HG02571 (cell line): ENCODE measurements around the gene SMIM41.

Experiments
- ATAC-seq: cut with Tn5 transposase; IDR thresholded peaks from one replicate; pipeline ENCODE4 v1.9.1; 2021; ENCODE audit warnings: mild to moderate bottlenecking, moderate library complexity; ENCODE audit not compliant: unreplicated experiment

The SMIM41 gene

GRCh38 chr12:52144512-52145227, 65.2 kb downstream of the SMIM41 start:
- no peak for ATAC-seq

DNA sequence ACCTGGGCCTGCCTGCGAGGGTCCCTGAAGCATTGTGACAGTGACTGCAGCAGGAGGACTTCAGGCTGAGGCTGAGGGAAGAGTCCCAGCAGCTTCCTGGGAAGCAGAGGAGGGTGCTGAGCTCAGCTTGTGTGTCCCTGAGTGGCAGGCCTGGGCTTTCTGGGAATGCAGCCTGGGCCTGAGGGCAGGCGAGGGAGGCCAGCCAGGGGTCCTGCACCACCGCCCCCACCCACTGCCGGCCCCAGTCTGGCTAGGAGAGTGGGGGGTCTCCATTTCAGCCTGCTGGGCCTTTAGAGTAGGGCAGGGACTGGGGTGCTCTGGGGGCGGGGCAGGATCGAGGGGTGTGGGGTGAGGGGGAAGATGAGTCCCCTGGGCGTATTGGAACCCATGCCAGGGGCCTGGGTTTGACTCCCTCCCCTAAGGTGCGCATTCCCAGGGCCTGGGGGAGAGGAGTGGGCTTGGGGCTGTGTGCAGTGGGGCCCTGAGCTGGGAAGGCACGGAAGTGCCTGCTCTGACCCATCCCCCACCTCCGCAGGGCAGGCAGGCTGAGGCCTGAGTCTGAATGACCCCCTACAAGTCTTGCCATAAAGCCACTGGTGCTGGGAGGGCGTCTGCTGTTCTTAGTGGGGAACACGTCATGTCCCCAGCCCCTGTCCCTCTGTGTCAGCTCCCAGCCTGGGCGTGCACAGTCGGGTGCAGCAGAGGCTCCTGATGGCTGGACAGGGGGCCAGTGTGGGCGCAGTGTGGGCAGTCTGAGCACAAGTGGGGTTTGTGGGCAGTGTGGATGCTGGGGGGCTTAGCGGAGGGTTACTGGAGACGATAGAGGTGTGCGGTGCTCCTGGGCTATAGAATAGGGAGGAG, 66.0 kb downstream of the SMIM41 start:
- no peak for ATAC-seq

DNA sequence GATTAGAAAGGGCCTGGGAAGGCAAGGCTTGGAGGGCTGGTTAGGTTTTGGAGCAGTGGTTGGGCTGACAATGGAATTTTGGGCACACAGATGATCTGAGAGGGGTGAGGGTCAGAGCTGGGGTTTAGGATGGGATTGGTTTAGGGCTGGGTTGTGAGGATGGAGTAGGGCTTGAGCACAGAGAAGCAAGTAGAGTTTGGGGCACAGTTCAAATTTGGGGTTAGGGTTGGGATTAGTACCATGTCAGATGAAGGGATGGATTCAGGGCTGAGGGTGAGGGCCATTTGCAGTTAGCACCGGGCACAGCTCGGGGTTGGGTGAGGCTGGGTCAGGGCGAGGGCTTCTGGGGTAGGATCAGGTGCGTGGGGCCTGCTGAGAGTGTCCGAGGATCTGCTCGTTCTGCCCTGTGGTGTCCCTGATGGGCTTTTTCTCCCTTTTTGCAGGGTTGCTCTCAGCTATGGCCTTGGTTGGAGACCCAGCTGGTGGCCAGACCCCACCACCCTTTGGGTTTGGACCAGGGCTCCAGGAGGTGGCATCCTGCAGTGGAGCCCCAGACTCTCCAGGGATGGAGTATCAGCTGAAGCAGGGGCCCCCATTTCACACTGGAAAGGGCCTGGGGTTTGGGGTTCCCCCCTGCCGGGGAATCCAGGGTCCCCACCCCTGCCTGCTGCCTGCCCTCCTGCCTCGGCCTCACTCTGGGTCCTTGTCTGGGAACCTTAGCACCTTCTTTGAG, 66.8 kb downstream of the SMIM41 start:
- ATAC-seq: no peak

DNA sequence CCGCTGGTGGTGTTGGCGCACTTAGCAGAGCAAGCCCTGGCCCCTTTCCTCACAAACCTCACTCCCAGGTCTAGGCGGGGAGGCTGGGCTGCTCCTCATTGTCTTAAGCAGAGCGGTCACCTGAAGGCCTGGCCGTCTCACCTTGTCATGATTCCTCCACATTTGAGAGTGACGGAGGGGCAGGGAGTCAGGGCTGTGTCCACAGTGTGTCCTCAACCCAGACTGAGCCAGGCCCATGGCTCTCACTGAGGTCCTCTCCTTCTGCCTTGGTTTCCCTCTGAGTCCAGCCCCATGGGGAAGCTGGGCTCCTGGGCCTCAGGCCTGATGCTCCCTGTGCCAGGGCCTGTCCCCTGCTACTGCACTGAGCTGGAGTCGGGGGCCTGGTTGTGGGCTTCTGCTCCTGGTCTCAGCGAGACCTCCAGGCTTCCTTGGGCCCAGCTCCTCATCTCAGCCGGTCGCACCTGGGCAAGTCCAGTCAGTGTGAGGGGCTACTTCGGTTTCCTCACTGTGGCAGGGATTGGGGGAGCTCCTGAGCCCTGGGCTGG, 67.4 kb downstream of the SMIM41 start:
- ATAC-seq: no peak

- no peak for ATAC-seq
These were observed 68.0 kb downstream of the SMIM41 start for GRCh38 chr12:52147367-52147963.

DNA sequence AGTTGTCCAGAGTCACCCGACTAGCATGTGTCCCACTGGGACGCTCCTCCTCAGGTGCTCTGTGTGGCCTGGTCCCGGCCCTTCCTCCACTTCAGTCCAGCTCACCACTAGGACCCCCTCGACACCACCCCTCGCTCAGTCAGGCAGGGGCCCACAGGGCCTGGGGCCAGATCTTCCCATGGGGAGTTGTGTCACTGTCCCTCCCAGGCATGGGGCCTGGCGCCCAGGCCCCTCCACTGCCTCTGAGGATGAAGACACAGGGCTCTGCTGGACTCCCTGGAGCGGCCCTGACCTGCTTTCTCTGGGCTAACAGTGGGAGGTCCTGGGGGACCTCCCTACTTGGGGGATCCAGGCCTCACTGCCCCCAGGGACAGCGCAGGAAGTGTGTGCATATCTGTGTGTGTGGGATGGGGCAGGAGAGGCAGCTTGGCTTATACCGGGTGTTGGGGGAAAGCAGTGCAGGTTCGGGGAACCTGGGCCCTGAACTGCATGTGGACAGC, 68.5 kb downstream of the SMIM41 start:
- no peak for ATAC-seq

DNA sequence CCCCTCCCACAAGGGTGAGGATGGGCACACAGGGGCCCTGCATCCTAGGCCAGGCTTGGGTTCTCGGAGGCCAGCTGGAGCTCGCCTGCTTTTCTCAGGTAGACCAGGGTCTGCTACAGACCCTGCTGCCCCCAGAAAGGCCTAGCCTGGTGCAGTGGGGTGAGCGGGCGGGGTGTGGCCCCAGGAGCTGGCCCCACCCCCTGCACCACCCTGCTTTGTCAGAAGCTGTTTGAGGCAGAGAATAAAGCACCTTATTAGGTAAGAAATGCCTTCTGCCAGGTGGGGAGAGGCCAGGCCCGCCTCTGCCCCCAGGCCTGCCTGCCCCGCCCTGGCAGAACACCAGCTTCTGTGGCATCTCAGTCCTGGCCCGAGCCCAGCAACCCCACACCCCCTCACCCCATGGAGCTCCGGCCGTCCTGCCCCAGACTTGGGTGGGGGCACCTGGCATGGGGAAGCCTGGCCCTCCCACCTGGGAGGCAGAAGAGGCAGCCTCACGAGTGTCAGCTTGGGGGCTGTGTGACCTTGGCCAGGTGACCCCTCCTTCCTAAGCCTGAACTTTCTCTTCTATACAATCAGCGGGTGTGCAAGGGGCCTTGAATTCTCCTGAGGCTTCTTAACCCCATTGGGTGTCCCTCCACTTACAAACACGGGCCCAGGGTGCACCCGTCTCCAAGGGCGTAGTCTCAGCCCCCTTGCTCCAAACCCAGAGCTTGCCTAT, 69.1 kb downstream of the SMIM41 start:
- ATAC-seq: no peak

GRCh38 chr12:52149182-52149641, 69.7 kb downstream of the SMIM41 start:
- ATAC-seq: no peak

- ATAC-seq: no peak
These were observed 70.2 kb downstream of the SMIM41 start for GRCh38 chr12:52149651-52150241.

DNA sequence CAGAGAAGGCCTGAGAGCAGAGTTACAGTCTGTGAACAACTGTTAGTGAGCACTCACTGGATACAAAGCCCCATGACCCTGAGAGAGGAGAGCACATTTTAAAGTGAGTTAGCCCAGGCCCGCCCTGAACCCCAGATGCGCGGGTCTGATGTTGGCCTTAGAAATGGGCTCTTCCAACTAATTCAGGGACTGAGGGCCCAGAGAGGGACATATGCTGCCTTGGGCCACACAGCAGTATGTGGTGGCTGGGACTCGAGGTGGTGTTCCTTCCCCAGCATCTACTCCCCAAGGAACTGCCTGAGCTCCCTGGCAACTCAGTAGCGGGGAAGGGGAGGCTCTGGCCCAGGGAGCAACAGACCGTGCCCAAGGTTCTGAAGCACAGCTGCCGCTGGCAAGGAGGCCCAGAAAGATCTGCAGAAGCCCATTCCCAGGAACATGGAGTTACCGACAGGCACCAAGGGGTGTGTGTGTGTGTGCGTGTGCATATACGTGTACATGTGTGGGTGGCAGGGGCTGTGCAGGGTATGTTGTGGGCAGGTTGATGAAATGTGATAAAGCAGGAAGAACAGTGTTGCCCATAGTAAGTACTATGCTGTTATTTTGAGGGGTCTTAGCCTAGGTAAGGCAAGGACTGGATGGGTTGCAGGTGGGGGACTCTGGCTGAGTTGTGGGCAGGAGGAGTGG, 71.8 kb downstream of the SMIM41 start:
- no peak for ATAC-seq

DNA sequence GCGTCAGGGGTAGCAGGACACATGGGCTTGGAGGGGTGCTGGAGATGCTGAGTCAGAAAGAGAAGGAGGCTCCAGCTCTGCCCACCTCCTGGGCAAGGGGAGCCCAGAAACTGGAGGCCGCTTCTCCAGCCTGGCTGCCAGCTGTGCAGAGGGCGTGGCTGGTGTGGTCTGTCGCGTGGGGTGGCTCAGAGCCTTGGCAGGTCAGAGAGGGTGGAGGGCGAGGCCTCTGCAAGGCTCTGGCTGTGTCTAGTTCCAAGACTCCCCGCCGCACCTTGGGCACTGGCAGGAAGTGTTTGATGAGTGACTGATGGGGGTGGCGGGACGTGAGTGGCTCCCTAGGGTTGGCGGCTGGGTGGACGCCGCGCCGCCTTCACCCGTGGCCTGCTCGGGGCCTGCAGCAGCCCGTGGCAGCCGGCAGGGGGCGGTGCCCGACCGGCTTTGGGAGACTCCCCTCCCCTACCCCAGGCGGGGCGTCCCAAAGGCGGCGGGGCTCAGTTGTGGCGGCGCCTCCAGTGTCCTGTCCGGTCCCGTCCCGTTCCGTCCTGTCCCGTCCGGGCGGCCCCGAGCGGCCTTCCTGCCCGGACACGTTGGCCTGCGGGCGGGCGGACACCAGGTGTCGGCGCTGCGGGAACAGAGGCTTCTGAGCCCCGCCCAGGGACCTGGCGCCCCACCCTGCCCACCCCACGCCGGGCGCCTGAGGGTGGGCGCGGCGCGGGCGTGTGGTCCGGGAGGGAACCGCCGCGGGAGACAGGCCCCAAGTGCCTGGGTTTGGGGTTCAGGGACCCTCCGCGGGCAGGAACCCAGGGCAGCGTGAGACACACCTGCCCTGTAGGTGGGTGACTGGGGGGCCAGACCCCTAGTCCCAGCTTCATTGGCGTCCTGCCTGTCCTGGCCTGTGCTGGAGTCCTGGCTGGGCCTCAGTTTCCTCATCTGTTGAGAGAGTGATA, 72.6 kb downstream of the SMIM41 start:
- ATAC-seq: no peak

GRCh38 chr12:52152905-52153317, 73.4 kb downstream of the SMIM41 start:
- no peak for ATAC-seq

DNA sequence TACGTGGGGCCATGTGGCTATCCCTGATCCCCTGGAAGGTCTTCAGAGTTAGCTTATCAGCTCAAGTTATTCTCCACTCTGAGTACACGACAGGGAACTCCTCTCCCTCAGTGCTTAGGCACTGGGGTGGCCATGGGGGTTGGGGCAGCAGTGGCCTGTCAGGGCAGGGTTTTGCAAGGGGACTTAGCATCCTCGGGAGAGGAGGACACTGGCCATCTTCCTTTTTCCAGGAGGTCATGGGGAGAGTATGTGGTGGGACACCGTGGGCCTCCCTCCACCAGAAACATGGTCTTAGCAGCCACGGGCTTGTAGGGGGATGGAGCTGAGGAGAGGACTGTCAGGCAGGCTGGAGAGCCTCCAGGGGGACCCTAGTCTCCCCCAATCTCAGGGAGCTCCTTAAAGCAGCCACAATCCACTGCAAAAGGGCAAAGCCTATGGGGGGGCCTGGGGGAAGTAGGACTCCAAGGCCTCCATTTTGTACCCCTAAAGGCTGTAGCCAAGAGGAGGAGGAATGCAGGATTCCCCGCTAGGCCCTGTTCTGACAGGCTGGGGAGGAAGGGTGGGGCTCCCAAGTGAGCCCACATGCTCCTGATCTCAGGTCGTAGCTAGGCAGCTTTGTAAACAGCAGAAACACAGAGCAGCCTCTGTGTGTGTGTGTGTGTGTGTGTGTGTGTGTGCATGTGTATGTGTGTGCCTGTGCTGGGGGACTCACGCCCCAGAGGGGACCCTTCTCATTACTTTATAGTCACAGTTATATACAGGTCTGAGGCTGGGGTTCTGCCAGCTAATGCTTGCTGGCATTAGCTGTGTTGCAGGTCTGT, 75.8 kb downstream of the SMIM41 start:
- ATAC-seq: no peak

DNA sequence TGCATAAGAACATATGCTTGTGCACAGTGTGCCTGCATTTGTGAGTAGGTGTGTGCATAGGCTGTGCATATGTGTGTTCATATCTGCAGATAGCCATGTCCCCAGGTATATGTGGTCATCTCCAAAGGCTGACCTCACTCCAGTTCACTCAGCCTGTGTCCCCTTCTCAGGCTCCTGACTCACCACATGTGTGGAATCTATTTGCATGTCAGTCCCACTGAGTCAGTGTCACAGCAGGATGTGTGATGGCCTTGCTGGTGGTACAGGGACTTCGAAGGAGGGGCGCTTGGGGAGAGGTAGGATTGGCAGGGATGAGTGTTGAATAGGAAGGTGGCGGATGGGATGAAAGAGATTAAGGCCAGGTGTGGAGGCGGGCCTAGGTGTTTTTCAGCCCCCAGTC, 76.8 kb downstream of the SMIM41 start:
- ATAC-seq: no peak

GRCh38 chr12:52156757-52157565, 77.5 kb downstream of the SMIM41 start:
- peak; percentile 57 for ATAC-seq

- ATAC-seq: no peak
These were observed 78.2 kb downstream of the SMIM41 start for GRCh38 chr12:52157566-52158150.
